SHP77 treated with DMSO at 0.1 percent for 48 hours (cell line): ENCODE data around the gene SPZ1.
"Not testable (repeated sequence)": the region's sequence is repeated elsewhere in the genome, so short reads cannot be mapped to it uniquely, and the experiment has no call there.

Experiments
- DNase-seq: peaks from one replicate; lab custom pipeline; 2025; lab: John Stamatoyannopoulos, UW

The SPZ1 gene

GRCh38 chr5:80319702-80320101 lies at the start of gene SPZ1:
Gene SPZ1, plus strand, starts transcription at chr5:80320002. Its CDS starts 214 bp downstream, at chr5:80320216.
- DNase-seq, result no peak

- DNase-seq, result not testable (repeated sequence)
These were observed 49.3 kb upstream of the SPZ1 start for GRCh38 chr5:80270543-80270942.

GRCh38 chr5:80275347-80275746 lies 44.5 kb upstream of the SPZ1 start:
- DNase-seq, result no peak

- DNase-seq, result no peak
These were observed 43.6 kb upstream of the SPZ1 start for GRCh38 chr5:80276186-80276585.

- DNase-seq, result no peak
These were observed 42.6 kb upstream of the SPZ1 start for GRCh38 chr5:80277191-80277590.

- DNase-seq, result no peak
These were observed 37.7 kb upstream of the SPZ1 start for GRCh38 chr5:80282054-80282453.

- DNase-seq, result no peak
These were observed 36.4 kb upstream of the SPZ1 start for GRCh38 chr5:80283360-80283759.

- DNase-seq, result no peak
These were observed 35.1 kb upstream of the SPZ1 start for GRCh38 chr5:80284720-80285119.

- no peak for DNase-seq
These were observed 31.6 kb upstream of the SPZ1 start for GRCh38 chr5:80288177-80288576.

GRCh38 chr5:80289320-80289719 lies 30.5 kb upstream of the SPZ1 start:
- DNase-seq, result no peak

GRCh38 chr5:80291761-80292160 lies 28.0 kb upstream of the SPZ1 start:
- no peak for DNase-seq

- no peak for DNase-seq
These were observed 23.7 kb upstream of the SPZ1 start for GRCh38 chr5:80296121-80296520.

- DNase-seq, result no peak
These were observed 20.2 kb upstream of the SPZ1 start for GRCh38 chr5:80299601-80300000.

- DNase-seq, result no peak
These were observed 19.7 kb upstream of the SPZ1 start for GRCh38 chr5:80300125-80300524.

- DNase-seq, result not testable (repeated sequence)
These were observed 19.0 kb upstream of the SPZ1 start for GRCh38 chr5:80300796-80301195.

GRCh38 chr5:80301342-80301741 lies 18.5 kb upstream of the SPZ1 start:
- DNase-seq, result not testable (repeated sequence)

- no peak for DNase-seq
These were observed 17.2 kb upstream of the SPZ1 start for GRCh38 chr5:80302636-80303035.

- DNase-seq, result no peak
These were observed 11.3 kb upstream of the SPZ1 start for GRCh38 chr5:80308526-80308925.

- no peak for DNase-seq
These were observed 9.7 kb upstream of the SPZ1 start for GRCh38 chr5:80309871-80310665.

GRCh38 chr5:80315244-80315643 lies 4.6 kb upstream of the SPZ1 start:
- DNase-seq, result no peak

GRCh38 chr5:80318212-80318611 lies 1.6 kb upstream of the SPZ1 start:
- DNase-seq, result no peak

- DNase-seq, result no peak
These were observed 5.1 kb downstream of the SPZ1 start for GRCh38 chr5:80324912-80325311.

GRCh38 chr5:80326468-80326867 lies 6.7 kb downstream of the SPZ1 start:
- DNase-seq, result no peak

- no peak for DNase-seq
These were observed 17.6 kb downstream of the SPZ1 start for GRCh38 chr5:80337379-80337778.
